ENCODE results near the gene ADH4. TPM values are rescaled to one million over a fixed set of nuclear protein-coding genes. Genes with fewer than 3 reads are reported as not detected.

Gene ADH4
- total and polyA plus RNA-seq, 2 donors (not counting 3 experiments of a cell fraction or from before 2014, with no cell fraction given) = not detected

DNA sequence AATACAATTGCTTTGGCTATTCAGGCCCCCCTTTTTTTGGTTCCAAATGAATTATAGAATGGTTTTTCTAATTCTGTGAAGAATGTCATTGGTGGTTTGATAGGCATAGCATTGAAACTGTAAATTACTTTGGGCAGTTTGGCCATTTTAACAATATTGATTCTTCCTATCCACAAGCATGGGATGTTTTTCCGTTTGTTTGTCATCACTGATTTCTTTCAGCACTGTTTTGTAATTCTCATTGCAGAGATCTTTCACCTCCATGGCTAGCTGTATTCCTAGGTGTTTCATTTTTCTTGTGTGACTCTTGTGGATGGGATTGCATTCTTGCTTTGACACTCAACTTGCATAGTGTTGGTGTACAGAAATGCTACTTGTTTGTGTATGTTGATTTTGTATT, 41.9 kb upstream of the ADH4 start:
- Histone ChIP-seq H3K4me3 (replicated peaks in 1 of 3; ENCODE audit: insufficient read depth in 1 of 3, low read depth in 1 of 3, low read length in 3 of 3) (no peak overlapping the region), H3K79me2 (ENCODE audit: control insufficient read depth, insufficient read depth, low read length) (no peaks in the 10 kb centered on the region), H3K4me2 (ENCODE audit: insufficient read depth, low read length) (no peak overlapping the region), H3K27me3 (ENCODE audit: control insufficient read depth in 2 of 2, insufficient read depth in 2 of 2, low read length in 2 of 2) (no peaks in the 10 kb centered on the region), H3K9ac (replicated peaks; ENCODE audit: extremely low read depth, insufficient read depth, low read length) (no peak overlapping the region), H4K20me1 (replicated peaks; ENCODE audit: control insufficient read depth, extremely low read depth, insufficient read depth, low read length) (no peaks in the 10 kb centered on the region), H3K9me1 (replicated peaks; ENCODE audit: control insufficient read depth, extremely low read depth, insufficient read depth, low read length) (no peaks in the 10 kb centered on the region), H3K9me3 (replicated peaks; ENCODE audit: control insufficient read depth, insufficient read depth, low read length) (no peaks in the 10 kb centered on the region), H3K27ac (ENCODE audit: insufficient read depth, low read depth, low read length) (no peak overlapping the region), H2AFZ (ENCODE audit: low read depth, low read length) (no peak overlapping the region), H3K4me1 (ENCODE audit: control insufficient read depth, extremely low read depth, insufficient read depth, low read length) (no peaks in the 10 kb centered on the region), H3K36me3 (ENCODE audit: control insufficient read depth in 2 of 2, extremely low read depth in 1 of 2, insufficient read depth in 2 of 2, low read length in 2 of 2) (no peaks in the 10 kb centered on the region)
- POLR2A ChIA-PET = no interaction called here
- FAIRE-seq = no peak
- CTCF ChIA-PET = no interaction called here
- no TSS peak for BruUV-seq (replicated peaks)
- dilution Hi-C loops (cut with MboI; ENCODE audit: extremely low pct_ligation_motif_present, low sequenced_read_pairs) (no loop called here), intact Hi-C loops (cut with micrococcal nuclease) (no loop called here)
- TF ChIP-seq, protein P1, sequence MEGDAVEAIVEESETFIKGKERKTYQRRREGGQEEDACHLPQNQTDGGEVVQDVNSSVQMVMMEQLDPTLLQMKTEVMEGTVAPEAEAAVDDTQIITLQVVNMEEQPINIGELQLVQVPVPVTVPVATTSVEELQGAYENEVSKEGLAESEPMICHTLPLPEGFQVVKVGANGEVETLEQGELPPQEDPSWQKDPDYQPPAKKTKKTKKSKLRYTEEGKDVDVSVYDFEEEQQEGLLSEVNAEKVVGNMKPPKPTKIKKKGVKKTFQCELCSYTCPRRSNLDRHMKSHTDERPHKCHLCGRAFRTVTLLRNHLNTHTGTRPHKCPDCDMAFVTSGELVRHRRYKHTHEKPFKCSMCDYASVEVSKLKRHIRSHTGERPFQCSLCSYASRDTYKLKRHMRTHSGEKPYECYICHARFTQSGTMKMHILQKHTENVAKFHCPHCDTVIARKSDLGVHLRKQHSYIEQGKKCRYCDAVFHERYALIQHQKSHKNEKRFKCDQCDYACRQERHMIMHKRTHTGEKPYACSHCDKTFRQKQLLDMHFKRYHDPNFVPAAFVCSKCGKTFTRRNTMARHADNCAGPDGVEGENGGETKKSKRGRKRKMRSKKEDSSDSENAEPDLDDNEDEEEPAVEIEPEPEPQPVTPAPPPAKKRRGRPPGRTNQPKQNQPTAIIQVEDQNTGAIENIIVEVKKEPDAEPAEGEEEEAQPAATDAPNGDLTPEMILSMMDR (IDR thresholded peaks at IDR 0.05; ENCODE audit: extremely low read depth in 1 of 2, insufficient read depth in 1 of 2, low read depth in 1 of 2, low read length in 2 of 2) = no peak
- no peak for TF ChIP-seq POLR2A (IDR thresholded peaks at IDR 0.05; ENCODE audit: low read depth, low read length)
- no peak for TF ChIP-seq MYC (IDR thresholded peaks at IDR 0.05; ENCODE audit: low read depth, low read length)
- no peak for TF ChIP-seq JUN (IDR thresholded peaks at IDR 0.05; ENCODE audit: borderline replicate concordance, insufficient read depth, insufficient read length, low read depth)
- TF ChIP-seq, protein P2, sequence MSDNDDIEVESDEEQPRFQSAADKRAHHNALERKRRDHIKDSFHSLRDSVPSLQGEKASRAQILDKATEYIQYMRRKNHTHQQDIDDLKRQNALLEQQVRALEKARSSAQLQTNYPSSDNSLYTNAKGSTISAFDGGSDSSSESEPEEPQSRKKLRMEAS (IDR thresholded peaks at IDR 0.05; ENCODE audit: insufficient read depth, insufficient read length) = no peak
- DNase-seq (ENCODE audit: low read depth, low spot score) = no peak

DNA sequence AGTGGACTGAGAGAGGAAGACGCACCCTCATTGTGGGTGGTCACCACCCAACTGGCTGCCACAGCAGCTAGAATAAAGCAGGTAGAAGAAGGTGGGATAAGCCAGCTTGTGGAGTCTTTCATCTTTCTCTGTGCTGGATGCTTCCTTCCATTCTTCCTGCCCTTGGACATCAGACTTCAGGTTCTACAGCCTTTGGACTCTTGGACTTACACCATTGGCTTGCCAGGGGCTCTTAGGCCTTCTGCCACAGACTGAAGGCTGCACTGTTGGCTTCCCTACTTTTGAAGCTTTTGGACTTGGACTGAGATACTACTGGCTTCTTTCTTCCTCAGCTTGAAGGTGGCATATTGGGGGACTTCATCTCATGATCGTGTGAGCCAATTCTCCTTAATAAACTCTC, 41.5 kb upstream of the ADH4 start:
- H3K79me2 ChIP-seq (ENCODE audit: control insufficient read depth, insufficient read depth, low read length) = no peaks in the 10 kb centered on the region
- dilution Hi-C loops (cut with MboI; ENCODE audit: extremely low pct_ligation_motif_present, low sequenced_read_pairs) (no loop called here), intact Hi-C loops (cut with micrococcal nuclease) (no loop called here)
- no peaks in the 10 kb centered on the region for H3K9me3 ChIP-seq (replicated peaks; ENCODE audit: control insufficient read depth, insufficient read depth, low read length)
- ChIA-PET POLR2A (no interaction called here), CTCF (no interaction called here)
- H4K20me1 ChIP-seq (replicated peaks; ENCODE audit: control insufficient read depth, extremely low read depth, insufficient read depth, low read length) = no peaks in the 10 kb centered on the region
- H3K27me3 ChIP-seq (ENCODE audit: control insufficient read depth in 2 of 2, insufficient read depth in 2 of 2, low read length in 2 of 2) = no peaks in the 10 kb centered on the region
- no peak overlapping the region for H3K4me3 ChIP-seq (replicated peaks in 1 of 3; ENCODE audit: insufficient read depth in 1 of 3, low read depth in 1 of 3, low read length in 3 of 3)
- H3K9me1 ChIP-seq (replicated peaks; ENCODE audit: control insufficient read depth, extremely low read depth, insufficient read depth, low read length) = no peaks in the 10 kb centered on the region
- no peak overlapping the region for H2AFZ ChIP-seq (ENCODE audit: low read depth, low read length)
- H3K4me1 ChIP-seq (ENCODE audit: control insufficient read depth, extremely low read depth, insufficient read depth, low read length) = no peaks in the 10 kb centered on the region
- H3K27ac ChIP-seq (ENCODE audit: insufficient read depth, low read depth, low read length) = no peak overlapping the region
- FAIRE-seq = no peak
- H3K36me3 ChIP-seq (ENCODE audit: control insufficient read depth in 2 of 2, extremely low read depth in 1 of 2, insufficient read depth in 2 of 2, low read length in 2 of 2) = no peaks in the 10 kb centered on the region
- no peak for DNase-seq (ENCODE audit: low read depth, low spot score)
- no TSS peak for BruUV-seq (replicated peaks)
- TF ChIP-seq POLR2AphosphoS5 (IDR thresholded peaks at IDR 0.05; ENCODE audit: insufficient read depth, low read depth, low read length) (no peak), MYC (IDR thresholded peaks at IDR 0.05; ENCODE audit: low read depth, low read length) (no peak), POLR2A (IDR thresholded peaks at IDR 0.05; ENCODE audit: low read depth, low read length) (no peak), JUN (IDR thresholded peaks at IDR 0.05; ENCODE audit: borderline replicate concordance, insufficient read depth, insufficient read length, low read depth) (no peak), GATA2 (IDR thresholded peaks at IDR 0.05; ENCODE audit: insufficient read depth, insufficient read length, low read depth, low read length) (no peak), EZH2 (IDR thresholded peaks at IDR 0.05; ENCODE audit: borderline replicate concordance, low read depth, low read length, severe bottlenecking) (no peak), FOS (IDR thresholded peaks at IDR 0.05; ENCODE audit: borderline replicate concordance, insufficient read depth, low read length) (no peak)
- TF ChIP-seq, protein P1 (IDR thresholded peaks at IDR 0.05; ENCODE audit: extremely low read depth in 1 of 2, insufficient read depth in 1 of 2, low read depth in 1 of 2, low read length in 2 of 2) = no peak
- TF ChIP-seq, protein P2 (IDR thresholded peaks at IDR 0.05; ENCODE audit: insufficient read depth, insufficient read length) = no peak
- H3K4me2 ChIP-seq (ENCODE audit: insufficient read depth, low read length) = no peak overlapping the region
- H3K9ac ChIP-seq (replicated peaks; ENCODE audit: extremely low read depth, insufficient read depth, low read length) = no peak overlapping the region
